HG02571 (cell line): ENCODE measurements around the gene ARHGAP6.
A peak's percentile ranks its signal among the peaks of the same experiment; 100 is the strongest.
"Not testable (repeated sequence)": the region's sequence is repeated elsewhere in the genome, so short reads cannot be mapped to it uniquely, and the experiment has no call there.

Source experiments
- ATAC-seq: cut with Tn5 transposase; IDR thresholded peaks from one replicate; pipeline ENCODE4 v1.9.1; 2021; ENCODE audit warnings: mild to moderate bottlenecking, moderate library complexity; ENCODE audit not compliant: unreplicated experiment

The ARHGAP6 gene

DNA sequence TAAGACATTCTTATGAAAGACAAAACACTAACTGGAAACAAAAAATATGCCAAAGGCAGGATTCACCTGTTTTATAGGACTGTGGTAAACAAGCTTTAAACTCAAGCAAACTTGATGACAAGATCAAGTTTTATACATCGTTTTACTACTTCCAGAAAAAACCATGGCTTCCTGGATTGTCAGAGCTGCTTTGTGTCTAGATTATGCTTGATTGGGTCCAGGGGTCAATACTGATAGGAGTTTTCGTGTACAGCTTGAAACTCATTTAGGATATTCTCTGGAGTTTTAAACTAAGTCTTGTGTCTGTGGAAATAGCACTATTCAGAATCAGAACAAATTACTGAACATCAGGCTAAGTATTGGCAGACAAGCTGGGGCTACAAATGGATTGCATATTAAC, 541.6 kb downstream of the ARHGAP6 start:
- ATAC-seq = no peak

DNA sequence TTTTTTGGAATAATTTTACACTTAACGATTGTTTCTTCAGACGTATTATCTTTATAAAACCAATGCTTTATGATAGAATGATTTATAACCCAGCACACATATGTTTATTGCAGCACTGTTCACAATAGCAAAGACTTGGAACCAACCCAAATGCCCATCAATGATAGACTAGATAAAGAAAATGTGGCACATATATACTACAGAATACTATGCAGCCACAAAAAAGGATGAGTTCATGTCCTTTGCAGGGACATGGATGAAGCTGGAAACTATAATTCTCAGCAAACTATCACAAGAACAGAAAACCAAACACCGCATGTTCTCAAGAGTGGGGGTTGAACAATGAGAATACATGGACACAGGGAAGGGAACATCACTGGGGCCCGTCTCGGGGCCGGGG, 542.6 kb downstream of the ARHGAP6 start:
- not testable (repeated sequence) for ATAC-seq

DNA sequence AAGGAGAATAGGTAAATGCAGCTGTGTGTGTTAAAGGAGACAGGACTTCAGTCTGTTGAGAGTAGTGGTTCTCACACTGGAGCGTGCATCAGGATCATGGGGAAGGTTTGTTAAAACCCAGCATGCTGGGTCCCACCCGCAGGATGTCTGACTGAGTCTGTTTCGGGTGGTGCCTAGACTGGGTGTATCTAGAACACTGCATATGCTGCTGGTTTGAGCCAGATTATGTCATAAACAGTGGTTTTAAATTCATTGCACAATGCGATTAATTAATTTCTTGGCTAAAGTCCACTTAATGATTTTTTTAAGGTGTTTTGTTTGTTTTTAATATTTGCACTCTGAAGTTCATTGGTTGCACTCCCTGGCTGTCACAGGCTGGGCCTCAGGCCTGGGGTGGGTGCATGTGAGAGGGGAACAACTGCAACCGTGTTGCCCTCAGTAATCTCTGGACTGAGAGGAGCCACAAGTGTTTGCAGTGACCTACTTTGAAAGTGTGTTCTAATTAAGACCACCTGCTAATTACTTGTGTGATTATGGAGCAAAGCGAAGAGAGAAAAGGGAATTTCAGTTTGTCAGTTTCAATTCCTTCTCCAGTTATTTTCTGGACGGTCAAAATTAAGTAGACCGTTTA, 546.3 kb downstream of the ARHGAP6 start:
- no peak for ATAC-seq

DNA sequence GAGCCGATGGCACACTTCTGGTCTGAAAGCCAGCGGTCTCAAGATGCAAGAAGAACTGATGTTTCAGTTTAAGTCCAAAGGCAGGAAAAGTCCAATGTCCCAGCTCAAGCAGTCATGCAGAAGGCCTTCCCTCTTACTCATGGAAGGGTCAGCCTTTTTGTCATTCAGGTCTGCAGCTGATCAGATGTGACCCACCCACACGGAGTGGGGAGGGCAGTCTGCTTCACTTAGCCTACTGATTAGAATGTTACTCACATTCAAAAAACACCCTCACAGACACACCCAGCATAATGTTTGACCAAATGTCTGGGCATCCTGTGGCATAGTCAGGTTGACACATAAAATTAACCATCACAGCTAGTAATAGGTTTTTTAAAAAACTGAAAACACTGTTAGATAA, 548.0 kb downstream of the ARHGAP6 start:
- no peak for ATAC-seq

DNA sequence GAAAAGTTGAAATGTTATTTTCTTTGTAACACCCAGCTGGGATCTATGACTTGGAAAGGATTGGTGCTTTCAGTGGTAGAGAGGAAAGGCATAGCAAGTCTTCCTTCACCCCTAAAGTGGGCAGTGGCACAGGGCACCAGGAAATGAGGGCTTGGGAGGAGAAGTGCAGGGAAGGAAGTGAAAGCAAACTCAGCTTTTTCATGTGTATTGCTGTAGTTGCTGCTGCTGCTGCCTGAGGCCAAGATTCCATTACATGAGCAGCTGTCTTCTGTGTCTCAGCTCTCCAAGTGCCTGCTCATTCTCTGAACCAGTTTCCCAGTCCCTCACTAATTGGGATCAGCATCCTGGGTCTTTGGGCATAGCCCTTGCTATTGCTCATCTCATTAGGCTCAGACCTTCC, 552.0 kb downstream of the ARHGAP6 start:
- ATAC-seq = no peak

DNA sequence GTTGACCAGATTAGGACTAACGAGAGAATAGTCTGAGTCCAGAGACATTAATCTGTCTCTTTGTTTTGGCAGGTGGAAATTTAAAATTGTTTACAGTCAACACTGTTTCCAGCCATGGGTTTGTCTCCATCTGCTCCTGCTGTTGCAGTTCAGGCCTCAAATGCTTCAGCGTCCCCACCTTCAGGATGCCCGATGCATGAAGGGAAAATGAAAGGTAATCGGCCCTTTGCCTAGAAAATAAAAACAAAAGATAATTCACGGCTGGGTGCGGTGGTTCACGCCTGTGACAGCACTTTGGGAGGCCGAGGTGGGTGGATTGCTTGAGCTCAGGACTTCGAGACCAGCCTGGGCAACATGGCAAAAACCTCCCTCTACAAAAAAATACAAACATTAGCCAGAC, 553.8 kb downstream of the ARHGAP6 start:
- ATAC-seq = no peak

DNA sequence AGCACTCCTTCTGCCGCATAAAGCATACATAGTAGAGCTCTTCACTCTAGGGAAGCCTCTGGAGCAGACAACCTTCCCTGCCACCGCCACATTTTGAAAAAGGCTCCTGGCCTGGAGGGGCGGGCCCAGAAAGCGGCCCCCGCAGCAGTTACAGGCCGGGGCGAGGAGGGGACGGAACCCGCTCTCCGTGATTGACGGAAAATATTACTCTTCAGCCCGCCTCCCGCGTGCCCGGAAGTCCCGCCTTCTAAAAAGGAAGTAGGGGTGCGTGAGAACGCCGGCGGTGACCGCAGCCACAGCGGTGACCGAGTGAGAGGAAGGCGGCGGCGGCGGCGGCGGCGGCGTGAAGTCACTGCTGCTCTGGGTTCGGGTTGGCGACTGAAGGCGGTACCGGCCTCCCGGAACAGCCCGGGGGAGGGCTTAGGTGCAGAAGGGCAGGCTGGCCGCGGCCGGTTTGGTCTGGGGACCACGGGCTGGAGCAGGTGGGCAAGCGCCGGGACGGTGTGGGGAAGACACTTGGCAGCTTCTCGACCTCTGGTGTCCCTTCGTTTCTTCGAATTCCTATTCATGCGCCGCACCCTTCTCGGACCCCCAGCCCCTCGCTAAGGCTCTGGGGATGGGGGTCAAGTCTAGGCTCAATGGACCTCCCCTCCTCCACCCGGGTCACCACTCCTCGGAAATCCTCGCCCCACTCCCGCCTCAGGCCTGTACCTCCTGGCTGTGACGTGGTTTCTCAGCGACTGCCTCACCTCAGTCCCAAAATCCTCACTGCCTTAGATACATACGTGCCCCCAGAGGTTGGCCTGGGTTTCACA, 554.5 kb downstream of the ARHGAP6 start, which contains the start of gene HCCS:
Gene HCCS, plus strand, starts transcription at position 296 of the 815 bp plus-strand sequence. CDS start 729 bp downstream, outside the sequence.
- peak; percentile 94 for ATAC-seq

DNA sequence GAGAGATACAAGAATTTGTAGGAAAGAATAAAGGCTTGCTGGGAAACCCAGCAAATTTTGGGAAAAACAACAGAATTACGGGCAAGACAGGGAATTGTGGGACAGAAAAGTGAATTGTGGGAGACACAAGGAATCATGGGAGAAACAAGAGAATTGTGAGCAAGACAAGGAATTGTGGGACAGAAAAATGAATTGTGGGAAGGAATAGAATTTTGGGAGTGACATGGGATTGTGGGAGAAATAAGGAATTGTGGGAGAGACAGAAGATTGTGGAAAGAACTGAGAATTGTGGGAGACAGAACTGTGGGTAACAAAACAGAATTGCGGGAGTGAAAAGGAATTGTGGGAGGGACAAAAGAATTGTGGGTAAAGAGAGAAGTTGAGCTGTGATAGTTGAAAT, 555.8 kb downstream of the ARHGAP6 start:
- no peak for ATAC-seq

DNA sequence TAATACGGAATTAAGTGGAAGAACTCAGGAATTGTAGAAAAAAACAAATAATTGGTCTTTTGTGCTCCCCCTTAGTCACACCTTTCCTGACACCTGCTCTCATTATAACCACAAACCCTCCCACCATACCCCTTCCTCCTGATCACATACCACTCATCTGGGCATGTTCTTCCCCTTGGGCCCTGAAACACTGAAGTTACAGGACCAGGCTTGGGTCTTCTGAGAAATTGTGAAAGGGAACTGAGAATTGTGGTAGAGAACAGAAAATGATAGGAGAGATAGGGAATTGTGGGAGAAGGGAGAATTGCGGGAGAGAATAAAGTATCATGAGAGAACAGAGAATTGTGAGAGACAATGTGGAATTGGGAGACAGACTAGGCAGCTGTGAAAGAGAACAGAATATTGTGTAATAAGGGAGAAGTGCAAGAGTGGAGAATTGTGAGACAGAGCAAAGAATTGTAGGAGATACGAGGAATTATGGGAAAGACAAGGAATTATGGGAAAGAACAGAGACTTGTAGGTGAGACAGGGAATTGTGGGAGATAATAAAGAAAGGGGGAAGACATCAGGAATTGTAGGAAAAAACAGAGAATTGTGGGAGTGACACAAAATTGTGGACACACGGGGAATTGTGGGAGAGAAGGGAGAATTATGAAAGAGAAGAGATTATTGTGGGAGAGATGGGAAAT, 557.3 kb downstream of the ARHGAP6 start:
- no peak for ATAC-seq

DNA sequence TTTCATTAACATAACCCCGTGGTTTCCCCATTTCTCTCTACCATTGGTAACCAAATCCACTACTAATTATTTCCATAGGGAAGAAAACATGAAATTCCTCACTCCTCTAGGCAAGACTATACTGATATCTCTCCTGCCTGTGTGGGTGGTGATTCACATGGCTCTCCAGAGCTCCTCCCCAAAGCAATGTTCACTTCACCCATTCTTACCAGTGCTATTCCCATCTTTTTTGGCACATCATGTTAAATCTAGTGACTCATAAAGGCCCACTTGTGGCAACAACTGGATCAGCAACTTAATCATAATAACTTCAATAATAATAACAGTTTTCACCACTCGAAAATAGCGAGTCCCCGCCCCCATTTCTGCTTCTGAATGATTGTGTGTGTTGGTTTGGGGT, 560.6 kb downstream of the ARHGAP6 start:
- ATAC-seq = no peak

DNA sequence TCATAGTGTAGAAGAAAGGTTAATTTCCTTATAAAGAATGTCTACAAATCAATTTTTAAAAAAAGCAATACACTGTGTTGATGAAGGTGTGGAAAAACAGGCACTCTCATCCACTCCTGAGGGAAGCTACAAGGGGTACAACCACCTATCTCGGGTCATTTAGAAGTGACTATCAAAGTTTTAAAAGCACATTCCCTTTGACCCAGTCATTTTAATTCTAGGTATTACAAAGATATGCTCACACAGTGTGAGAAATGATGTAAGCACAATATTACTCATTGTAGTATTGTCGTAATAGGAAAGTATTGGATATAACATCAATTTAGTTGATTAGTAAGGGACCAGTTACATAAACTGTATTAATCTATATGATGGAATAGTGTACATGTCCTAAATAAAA, 562.0 kb downstream of the ARHGAP6 start:
- ATAC-seq = no peak

DNA sequence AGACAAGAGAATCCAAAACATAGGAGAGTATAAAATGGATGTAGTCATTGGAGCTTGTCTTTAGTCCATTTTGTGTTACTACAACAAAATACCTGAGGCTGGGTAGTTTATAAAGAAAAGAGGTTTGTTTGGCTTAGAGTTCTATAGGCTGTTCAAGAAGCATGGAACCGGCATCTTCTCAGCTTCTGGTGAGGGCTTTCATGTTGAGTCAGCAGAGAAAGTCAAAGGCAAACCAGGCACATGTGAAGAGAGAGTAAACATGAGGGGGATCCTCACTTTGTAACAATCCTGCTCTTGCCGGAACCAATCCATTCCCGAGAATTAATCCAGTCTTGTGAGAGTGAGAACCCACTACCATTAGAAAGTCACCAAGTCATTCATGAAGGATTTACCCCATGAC, 562.7 kb downstream of the ARHGAP6 start:
- no peak for ATAC-seq

DNA sequence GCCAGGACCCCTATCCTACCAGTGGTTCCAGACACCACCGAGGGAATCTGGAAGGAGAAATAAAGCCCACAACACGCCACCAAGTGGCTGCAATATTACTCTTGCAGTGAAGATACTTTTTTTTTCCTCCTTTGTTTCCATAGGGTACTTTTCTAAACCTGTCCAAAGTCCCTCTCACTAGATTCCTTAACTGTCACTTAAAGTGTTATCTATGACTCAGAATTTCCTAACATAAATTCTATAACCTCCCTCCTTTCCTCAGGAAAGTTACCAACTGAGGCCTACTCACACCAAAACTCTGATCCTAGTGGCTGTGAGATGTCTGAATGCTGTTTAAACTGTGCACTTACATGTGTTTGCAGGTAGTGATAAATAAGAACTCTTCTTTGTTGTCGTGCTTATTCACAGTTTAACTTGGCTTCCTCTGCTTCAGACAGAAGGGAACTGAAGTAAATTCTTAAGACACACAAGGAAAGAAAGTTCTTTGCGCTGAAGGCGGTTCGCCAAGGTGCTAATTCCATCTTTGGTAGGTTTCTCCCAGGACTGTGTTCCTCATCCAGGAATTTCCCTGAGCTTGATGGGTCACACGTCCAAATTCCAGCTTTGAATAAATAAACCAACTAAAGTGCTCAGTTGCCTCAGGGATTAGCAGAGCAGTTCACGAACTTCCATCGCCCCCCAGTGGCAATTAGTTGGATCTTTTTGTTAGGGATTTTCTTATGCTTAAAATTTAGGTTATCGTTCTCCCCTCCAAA, 565.3 kb downstream of the ARHGAP6 start:
- no peak for ATAC-seq

DNA sequence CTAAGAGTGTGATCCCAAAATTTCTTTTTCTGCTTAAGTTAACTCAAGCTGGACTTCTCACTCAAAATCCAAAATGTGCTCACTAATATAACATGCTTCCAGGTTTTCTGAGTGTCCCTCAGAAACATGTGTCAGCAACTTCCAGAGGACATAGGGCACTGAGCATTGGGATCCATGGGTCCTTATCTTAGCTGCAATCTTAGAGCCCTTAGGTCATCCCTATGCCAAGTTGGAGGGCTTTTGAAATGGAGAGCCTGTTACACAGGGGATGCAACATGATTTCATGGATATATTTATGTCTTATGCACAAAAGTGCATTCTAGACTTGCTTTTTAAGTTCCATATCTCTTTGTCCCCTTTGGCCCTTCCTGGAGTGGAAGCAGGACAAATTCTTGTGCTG, 566.3 kb downstream of the ARHGAP6 start:
- ATAC-seq = no peak

DNA sequence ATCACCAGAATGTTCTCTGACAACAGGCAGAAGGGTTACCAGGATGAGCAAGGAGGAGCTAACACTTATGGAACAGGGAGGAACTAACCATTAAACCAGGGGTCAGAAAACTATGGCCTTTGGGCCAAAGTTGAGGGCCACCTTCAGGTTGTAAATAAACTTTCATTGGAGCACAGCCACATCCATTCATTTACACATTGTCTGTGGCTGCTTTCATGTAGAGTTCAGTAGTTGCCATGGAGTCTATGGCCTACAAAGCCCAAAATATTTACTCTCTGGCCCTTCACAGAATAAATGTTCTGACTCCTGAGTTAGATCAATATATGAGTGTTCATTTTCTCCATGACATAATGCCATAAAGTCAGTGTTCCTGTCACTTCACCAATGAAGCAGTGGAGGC, 567.8 kb downstream of the ARHGAP6 start:
- no peak for ATAC-seq

DNA sequence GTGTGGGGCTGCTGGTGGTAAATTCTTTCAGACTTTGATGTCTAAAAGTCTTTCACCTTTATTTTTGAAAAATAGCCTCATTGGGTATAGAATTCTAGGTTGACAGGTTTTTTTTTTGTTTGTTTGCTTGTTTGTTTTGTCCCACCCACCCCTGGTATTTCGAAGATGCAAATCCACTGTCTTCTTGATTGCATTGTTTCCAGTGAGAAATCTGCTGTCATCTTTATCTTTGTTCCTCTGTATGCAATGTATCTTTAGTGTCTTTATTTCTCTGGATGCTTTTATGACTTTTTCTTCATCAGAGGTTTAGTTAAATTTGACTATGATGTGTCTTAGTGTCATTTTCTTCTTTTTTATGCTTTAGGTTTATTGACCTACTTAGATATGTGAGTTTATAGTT, 575.9 kb downstream of the ARHGAP6 start:
- ATAC-seq = no peak
